Activated naive CD4-positive, alpha-beta T cell treated with Interleukin-2 at 50 U/mL for 16 hours (primary cell): ENCODE measurements around the gene UCN2.
"Not testable (repeated sequence)": the region's sequence is repeated elsewhere in the genome, so short reads cannot be mapped to it uniquely, and the experiment has no call there.

Source experiments
- DNase-seq: peaks from one replicate; pipeline ENCODE4 v3.0.0-alpha.2; 2020

The UCN2 gene

GRCh38 chr3:48560648-48561018, 2.9 kb downstream of the UCN2 start:
- DNase-seq: no peak

DNA sequence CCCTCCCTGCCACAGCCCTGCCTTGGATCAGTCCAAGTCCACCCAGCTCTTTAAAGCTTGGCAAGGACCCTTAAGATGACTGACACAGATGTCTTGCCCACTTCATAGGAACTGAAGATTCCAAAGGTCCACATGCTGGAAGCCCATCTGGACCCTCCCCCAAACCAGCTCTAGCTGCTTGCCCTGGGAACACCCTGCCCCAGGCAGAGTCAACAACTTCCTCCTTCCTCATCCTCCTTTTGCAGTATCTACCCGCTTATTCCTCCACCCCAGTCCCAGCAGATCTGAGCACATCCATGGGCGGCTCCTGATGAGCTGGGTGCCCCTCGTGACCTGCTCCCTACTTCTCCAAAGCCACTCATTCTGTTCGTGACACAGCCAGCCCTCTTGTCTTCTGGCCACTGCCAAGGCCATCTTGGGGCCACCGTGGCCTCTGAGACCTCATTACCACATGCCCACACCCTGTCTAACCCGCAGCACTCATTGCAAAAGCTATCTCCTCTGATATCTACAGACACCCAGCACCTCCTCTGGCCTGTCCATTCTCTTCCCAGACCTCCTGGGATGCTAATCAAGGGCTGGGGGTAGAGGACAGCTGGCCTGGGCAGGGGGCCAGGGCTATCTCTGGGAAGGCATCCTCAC, 5.0 kb downstream of the UCN2 start:
- no peak for DNase-seq

DNA sequence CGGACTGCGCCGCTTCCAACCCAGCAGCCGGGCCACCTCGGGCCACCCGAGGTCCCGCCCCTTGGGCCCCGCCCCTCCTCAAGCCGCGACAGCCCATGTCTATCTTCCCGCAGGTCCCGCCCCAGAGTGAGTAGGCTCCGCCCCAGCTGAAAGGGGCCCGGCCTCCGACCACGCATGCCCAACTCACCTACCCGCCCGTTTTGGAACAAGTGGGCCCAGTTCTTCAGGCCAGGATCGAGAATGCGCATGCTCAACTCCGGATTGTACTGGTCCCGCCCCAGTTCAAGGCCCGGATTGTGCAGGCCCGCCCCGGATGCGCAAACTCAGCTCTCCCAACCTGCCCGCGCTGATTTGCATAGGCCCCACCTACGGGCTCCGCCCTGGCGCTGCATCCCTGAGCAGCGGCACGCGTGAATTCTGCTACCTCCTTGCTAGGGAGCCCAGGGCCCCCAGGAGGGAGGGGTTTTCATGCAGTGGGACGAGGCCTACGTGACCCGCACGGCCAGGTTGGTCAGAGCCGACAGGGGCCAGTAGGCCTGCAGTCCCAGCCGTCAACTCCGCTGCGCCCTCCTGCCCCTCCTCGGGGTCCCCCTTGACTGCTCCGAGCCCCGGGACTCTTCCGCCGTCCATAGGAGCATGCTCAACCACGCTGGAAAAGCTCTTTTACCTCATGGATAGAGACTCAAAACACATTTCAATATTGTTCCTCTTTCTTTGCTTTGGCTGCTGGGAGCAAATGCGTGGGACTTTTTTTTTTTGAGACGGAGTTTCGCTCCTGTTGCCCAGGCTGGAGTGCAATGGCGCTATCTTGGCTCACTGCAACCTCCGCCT, 6.6 kb downstream of the UCN2 start, which contains the start of gene PFKFB4:
TSS of gene PFKFB4 (minus strand) at position 8 of the 831 bp plus-strand sequence. CDS start 26 bp downstream, outside the sequence.
- DNase-seq: peak; percentile 99

GRCh38 chr3:48555949-48556795, 7.4 kb downstream of the UCN2 start:
- DNase-seq: no peak

GRCh38 chr3:48555231-48555948, 8.2 kb downstream of the UCN2 start:
- DNase-seq: no peak

DNA sequence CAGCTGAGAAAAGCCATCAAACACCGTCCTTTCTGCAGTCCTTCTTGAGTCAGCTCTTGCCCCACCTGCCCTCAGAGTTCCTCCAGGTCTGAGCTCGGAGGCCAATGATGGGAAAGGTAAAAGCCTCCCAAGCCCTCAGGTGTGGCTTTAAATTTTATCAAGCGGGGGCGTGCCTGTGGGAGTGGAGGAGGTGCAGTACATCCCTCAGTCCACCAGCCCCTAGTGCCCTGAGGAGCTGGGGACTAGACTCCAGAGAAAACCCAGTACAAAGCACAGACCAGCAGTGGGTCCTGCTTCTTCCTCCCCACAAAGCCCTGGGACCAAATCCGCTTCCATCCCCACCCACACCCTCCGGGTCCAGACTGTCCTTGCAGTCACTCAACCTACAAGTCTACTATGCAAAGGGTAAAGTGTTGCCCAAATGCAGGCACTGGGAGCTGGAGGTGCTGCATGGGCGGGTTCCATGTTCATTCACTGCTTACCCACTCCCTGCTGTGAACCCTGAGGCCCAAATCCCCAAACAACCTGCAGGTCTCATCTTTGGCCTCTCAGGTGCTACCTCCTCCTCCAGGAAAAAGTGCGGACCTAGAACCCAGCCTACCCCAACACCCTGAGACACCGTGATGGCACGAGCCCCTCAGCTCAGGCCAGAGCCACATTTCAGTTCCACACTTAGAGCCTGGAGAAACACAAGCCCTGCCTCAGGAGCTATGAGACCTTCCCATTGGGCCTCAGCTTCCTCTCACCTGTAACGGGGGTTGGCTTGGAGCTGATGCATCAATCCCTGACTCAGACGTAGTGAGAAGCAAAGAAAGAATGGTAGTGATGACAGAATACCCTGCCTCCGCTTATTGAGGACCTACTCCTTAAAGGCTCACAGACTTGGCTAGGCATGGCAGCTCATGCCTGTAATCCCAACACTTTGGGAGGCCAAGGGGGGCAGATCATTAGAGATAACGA, 9.4 kb downstream of the UCN2 start:
- no peak for DNase-seq

- no peak for DNase-seq
Measured at GRCh38 chr3:48553361-48553760, 10.2 kb downstream of the UCN2 start.

- no peak for DNase-seq
Measured at GRCh38 chr3:48552111-48552951, 11.2 kb downstream of the UCN2 start.

GRCh38 chr3:48551651-48552050, 11.9 kb downstream of the UCN2 start:
- not testable (repeated sequence) for DNase-seq

DNA sequence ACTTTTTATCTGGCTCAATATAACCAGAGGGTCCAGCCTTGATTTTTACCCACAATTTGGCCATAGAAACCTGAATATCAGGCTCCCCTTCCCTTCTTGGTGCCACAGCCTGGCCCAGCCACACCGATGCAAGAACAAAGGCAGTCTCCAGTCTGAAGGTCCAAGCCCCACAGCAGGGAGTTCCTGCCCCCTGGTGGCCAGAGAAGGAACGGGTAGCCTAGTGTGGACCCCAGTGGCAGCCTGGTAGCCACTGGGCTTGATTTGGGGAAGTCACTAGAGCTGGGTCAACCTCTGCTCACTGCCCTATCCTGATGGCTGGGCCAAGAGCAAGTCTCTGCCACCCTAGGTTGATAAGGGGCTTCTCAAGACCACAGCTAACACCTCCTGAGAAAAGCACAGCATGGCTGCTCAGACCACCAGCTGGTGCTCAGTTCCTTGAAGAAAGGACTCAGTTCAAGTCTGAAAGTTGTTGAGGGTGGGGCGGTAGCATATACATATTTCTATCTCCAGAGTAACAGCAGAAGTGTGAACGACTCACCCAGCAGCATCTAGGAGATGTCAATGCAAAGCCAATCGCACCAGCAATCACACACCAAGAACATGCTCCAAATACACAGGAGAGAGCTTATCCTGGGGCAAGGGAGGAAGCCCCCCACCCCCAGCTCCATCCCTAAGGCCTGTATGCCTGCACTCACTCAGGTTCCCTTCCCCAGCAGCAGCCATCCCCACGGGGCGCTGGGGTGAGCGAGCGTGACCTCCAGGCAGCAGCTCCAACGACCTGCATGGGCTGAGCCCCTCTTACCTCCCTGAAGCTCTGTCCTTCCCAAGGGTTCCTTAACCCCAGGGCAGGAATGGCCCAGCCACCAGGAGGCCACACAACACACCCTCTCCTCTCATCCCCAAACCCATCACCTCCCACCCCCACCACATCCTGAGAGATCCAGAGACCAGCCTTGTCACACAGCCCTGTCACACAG, 14.6 kb downstream of the UCN2 start:
- peak; percentile 86 for DNase-seq

- DNase-seq: no peak
Measured at GRCh38 chr3:48548126-48548525, 15.5 kb downstream of the UCN2 start.

DNA sequence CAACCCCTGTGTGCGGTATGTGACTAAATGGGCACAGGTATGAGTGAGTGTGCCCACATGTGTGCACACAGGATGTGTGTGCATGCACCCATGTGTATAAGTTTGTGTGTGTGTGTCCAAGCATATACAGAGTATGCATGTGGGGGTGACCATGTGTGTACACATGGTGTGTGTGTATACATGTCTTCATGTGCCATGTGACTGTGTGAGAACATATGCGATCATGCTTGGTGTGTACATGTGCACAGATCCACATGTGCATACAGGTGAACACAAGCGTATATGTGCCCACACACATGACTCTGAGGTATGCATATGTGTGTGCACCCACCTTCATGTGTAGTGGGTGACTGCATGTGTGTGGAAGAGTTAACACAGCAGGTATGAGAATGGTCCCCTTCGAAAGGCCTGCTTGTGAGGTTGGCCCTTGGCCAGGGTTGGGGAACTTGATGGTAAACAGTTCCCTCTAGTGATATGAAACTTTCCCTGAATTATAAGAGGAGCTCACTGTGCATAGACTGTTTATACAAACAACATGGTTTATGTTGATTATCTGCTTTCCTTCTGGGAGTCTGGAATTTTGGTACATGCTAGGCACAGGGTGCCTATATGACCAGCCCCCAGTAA, 17.3 kb downstream of the UCN2 start:
- DNase-seq: no peak

- DNase-seq: no peak
Measured at GRCh38 chr3:48544141-48544540, 19.4 kb downstream of the UCN2 start.

GRCh38 chr3:48543271-48543866, 20.2 kb downstream of the UCN2 start:
- no peak for DNase-seq

DNA sequence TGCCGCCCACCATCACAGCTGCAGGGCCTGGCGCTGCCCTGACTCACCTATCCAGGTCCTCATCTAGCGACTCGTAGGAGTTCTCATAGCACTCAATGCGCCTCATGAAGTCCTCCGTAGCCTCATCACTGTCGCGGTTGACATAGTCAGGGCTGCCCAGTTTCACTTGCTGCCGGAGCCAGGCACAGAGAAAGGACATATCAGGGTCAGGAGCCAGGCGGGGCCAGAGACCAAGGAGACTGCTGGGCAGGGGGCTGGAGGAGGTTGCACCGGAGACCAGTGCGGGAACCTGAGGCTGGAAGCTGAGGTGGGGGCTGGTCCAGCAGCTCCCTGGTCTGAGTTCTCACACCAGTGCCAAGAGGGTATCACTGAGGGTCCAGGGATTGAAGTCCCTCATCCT, 25.1 kb downstream of the UCN2 start:
- DNase-seq: no peak

DNA sequence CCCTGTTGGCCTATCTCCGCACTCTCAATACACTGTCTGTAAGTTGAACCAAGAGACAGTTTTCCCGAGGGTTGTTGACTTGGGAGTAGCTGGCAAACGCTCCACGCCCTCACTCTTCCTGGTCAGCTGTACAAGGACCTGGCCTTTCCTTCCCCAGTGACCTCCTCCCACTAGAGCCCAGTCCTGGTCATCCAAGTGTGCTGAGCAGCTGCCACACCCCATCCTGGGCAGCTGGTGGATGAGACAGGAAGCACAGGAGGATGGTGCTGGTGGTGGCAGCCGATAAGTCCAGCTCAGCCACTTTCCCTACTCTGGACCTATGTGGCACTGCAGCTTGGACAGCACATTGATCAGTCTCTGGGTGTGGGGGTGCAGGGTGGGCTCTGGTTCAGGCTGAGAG, 26.8 kb downstream of the UCN2 start:
- DNase-seq: no peak

DNA sequence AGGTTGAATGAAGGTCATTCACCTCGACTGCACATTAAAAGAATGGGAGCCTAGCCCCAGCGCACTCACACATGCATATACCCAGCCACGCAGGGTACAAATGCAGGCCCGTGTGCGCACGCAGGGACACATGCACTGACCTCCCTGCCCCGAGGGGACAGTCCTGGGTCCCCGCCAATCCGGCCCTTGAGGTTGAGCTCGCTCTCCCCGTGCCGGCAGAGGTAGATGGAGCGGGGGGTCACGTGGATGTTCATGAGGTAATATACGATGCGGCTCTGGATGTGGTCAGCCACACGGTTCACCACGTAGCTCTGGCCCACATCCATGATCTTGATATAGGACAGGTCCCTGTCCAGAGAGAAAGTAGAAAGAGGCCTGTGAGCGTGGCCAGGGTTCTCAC, 27.5 kb downstream of the UCN2 start:
- DNase-seq: no peak

- no peak for DNase-seq
Measured at GRCh38 chr3:48535578-48535977, 28.0 kb downstream of the UCN2 start.

DNA sequence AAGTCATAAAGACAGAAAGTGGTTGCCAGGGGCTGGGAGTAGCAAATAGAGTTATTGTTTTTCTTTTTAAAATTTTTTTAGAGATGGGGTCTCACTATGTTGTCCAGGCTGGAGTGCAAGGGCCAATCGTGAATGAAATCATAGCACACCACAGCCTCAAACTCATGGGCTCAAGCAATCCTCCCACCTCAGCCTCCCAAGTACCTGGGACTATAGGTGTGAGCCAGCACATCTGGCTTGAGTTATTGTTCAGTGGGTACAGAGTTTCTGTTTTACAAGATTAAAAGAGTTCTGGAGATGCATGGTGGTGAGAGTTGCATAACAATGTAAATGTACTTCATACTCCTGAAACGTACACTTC, 30.6 kb downstream of the UCN2 start:
- no peak for DNase-seq
